Heart left ventricle (tissue), 16 donors: Measurements from ENCODE around the gene CHMP4B. TPM values are rescaled to one million over a fixed set of nuclear protein-coding genes. Genes with fewer than 3 reads are reported as not detected.

Source experiments
- ATAC-seq, 4 donors: fragments of 200-7000 bp; cut with Tn5 transposase; one replicate each; pipeline ENCODE4 v1.9.1; 2020 to 2022; ENCODE audit warnings: moderate library complexity in 4 of 4, mild to moderate bottlenecking in 3 of 4, moderate number of reproducible peaks in 1 of 4
- DNase-seq, 5 donors: peaks; one replicate each; pipeline ENCODE4 v3.0.0-alpha.2; 2020
- H3K27ac ChIP-seq, 12 donors: fragments of 200-600 bp; sonication (generic) in 4 of 12; one replicate each; pipeline versions ENCODE4 v1.5.0 to v1.8.0; 2016 to 2022; ENCODE audit warnings: mild to moderate bottlenecking in 2 of 12
- H3K27me3 ChIP-seq, 9 donors: fragments of 200-600 bp; sonication (generic) in 2 of 9; one replicate each; pipeline versions ENCODE4 v1.5.1 to v1.8.0; 2016 to 2022; ENCODE audit warnings: mild to moderate bottlenecking in 3 of 9
- H3K36me3 ChIP-seq, 9 donors: fragments of 200-600 bp; sonication (generic) in 2 of 9; one replicate each; pipeline versions ENCODE4 v1.5.0 to v1.8.0; 2018 to 2022; ENCODE audit warnings: mild to moderate bottlenecking in 2 of 9
- H3K4me1 ChIP-seq, 12 donors: fragments of 200-600 bp; sonication (generic) in 4 of 12; one replicate each; pipeline versions ENCODE4 v1.5.0 to v1.8.0; 2016 to 2022; ENCODE audit warnings: mild to moderate bottlenecking in 3 of 12
- H3K4me3 ChIP-seq, 12 donors: fragments of 200-600 bp; sonication (generic) in 4 of 12; one replicate each; pipeline versions ENCODE4 v1.5.0 to v1.8.0; 2017 to 2022; ENCODE audit warnings: mild to moderate bottlenecking in 9 of 12, moderate library complexity in 4 of 12
- H3K9me3 ChIP-seq, 12 donors: fragments of 200-600 bp; sonication (generic) in 4 of 12; one replicate each; pipeline versions ENCODE4 v1.5.0 to v1.8.0; 2016 to 2022; ENCODE audit warnings: mild to moderate bottlenecking in 1 of 12
- CTCF ChIP-seq, 12 donors: fragments of 200-600 bp; sonication (generic) in 4 of 12; IDR thresholded peaks; one replicate each; pipeline versions ENCODE4 v1.5.0 to v1.8.0; 2018 to 2022; ENCODE audit warnings: antibody characterized with exemption in 12 of 12, mild to moderate bottlenecking in 5 of 12
- POLR2A ChIP-seq, 2 donors: fragments of 450-650 bp; IDR thresholded peaks; one replicate each; pipeline ENCODE4 v1.6.1; 2017; ENCODE audit warnings: antibody characterized with exemption in 2 of 2, mild to moderate bottlenecking in 2 of 2, moderate library complexity in 2 of 2
- WGBS, 4 donors: extraction: QIAGEN DNeasy Blood & Tissue Kit in 2 of 4; methylation state at CpG; one replicate each; pipeline versions ENCODE4 v1.1.5 to v1.1.7; 2013 to 2018; 5-methylcytosine and 5-hydroxymethylcytosine counted together
- intact Hi-C, 10 donors: fragments of 100-400 bp; cut with DNase I; formaldehyde crosslinking; loops; one replicate each; pipeline versions ENCODE4 v1.11.1 to v1.14.2; 2022
- polyA plus RNA-seq, 2 donors: library from polyadenylated mRNA; stranded (reverse); fragments of 200-250 nt; gene quantifications; one replicate each; pipeline ENCODE4 v1.2.3, GENCODE V29; 2013
- total RNA-seq, 9 donors: library from RNA; depleted of rRNA in 2 of 9; stranded (reverse); fragments of >200 nt in 2 of 9; fragmentation: NEBNext Ultra II Directional in 3 of 9; extraction: Animal tissue kit (Norgen Biotek cat#: 25700) in 3 of 9; gene quantifications; one replicate each; pipeline versions ENCODE4 v1.1.0 to v1.2.4, GENCODE V29; 2016 to 2023
- donor health status: ischemic (EF 13 %, LVEDD 7.1; RV severe dilation, severe dysfunction).
- donor health status: healthy with polysubstance abuse.
- donor health status: DM: no; HTN: yes; CAD: no.
- donor health status: DM: no; HTN: no; CAD: no.
- donor health status: ischemic (EF 25% LVEDD 6.9; RV normal size, moderate dysfunction).
- donor health status: ischemic (EF 25% LVEDD 5.7; RV mildly dilated, moderate dysfunction).
- donor health status: healthy.
- donor health status: DM: yes; HTN: yes; CAD: no.
- donor health status: ischemic (EF 35%, LVEDD 5.7; RV mildly dilated, moderate dysfunction).
- donor health status: nonischemic (EF 11% LVEDD 7.7; RV severe dilation, severe dysfunction).
- donor health status: DM: yes; HTN: yes; CAD: no.
- donor health status: PGD.
- donor health status: ischemic (EF 29% LVEDD 5.4; RV normal size, mild dysfunction).
- donor health status: nonischemic (EF 23%, LVEDD 6.1; RV moderate dilation, normal function).

Gene CHMP4B
- total and polyA plus RNA-seq, 11 donors, result 46.2 to 233 (median 112) TPM

- ATAC-seq, result peak in 3 of 4 donors; percentile 68 to 87 (median 73)
- TF ChIP-seq POLR2A (IDR thresholded peaks at IDR 0.05) (no peak), CTCF (IDR thresholded peaks at IDR 0.05) (peak in 9 of 12 donors; percentile 6 to 44 (median 29))
- no peak overlapping the region for H3K27ac ChIP-seq
- H3K36me3 ChIP-seq, result peaks cover 0 to 53% (median 21%) of the 10 kb centered on the region in 9 donors
- WGBS, 4 donors, result 57 to 100% (median 61%) methylated on average over 1 to 10 of the region's 10 CpGs
- no peaks in the 10 kb centered on the region for H3K27me3 ChIP-seq
- intact Hi-C loops, result loop anchor here in 2 of 10 donors (10.0 kb wide), 1 partner anchor 355 kb away; no protein-coding TSS in a partner anchor
- H3K4me3 ChIP-seq, result no peak overlapping the region
- no peaks in the 10 kb centered on the region for H3K9me3 ChIP-seq
- H3K4me1 ChIP-seq, result no peaks in the 10 kb centered on the region
- DNase-seq, result peak in 2 of 5 donors; percentile 32 to 52
Observed at GRCh38 chr20:33770005-33770404, 41.1 kb upstream of the CHMP4B start.

- no peaks in the 10 kb centered on the region for H3K27me3 ChIP-seq
- H3K4me3 ChIP-seq, result no peak overlapping the region
- WGBS, 4 donors, result 96 to 98% (median 97%) methylated on average over 5 of the region's 5 CpGs
- no peak overlapping the region for H3K27ac ChIP-seq
- no peak for ATAC-seq
- DNase-seq, result no peak
- no peaks in the 10 kb centered on the region for H3K4me1 ChIP-seq
- H3K36me3 ChIP-seq, result peaks cover 0 to 41% (median 16%) of the 10 kb centered on the region in 9 donors
- intact Hi-C loops, result loop anchor here in 2 of 10 donors (10.0 kb wide), 1 partner anchor 353 kb away; no protein-coding TSS in a partner anchor
- H3K9me3 ChIP-seq, result no peaks in the 10 kb centered on the region
- TF ChIP-seq POLR2A (IDR thresholded peaks at IDR 0.05) (no peak), CTCF (IDR thresholded peaks at IDR 0.05) (no peak)
Observed at GRCh38 chr20:33771938-33772337, 39.2 kb upstream of the CHMP4B start.

DNA sequence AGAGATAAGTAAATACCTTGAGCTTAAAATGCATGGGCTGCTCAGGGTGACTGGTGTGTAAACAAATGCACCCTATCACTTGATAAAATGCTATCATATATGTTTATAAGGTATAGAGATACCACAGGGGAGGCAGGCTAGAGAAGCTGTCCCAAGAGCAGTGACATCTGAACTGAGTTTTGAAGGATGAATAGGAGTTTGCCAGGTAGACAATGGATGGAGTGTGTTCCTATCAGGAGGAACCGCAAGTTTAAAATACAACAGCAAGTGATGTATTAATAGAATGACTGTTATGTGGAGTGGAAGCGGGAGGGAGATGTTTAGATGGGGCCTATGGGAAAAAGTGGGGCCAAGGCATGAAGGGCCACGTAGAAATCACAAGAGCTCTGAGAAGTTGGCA lies 38.7 kb upstream of the CHMP4B start:
- intact Hi-C loops, result loop anchor here in 2 of 10 donors (10.0 kb wide), 1 partner anchor 352 kb away; no protein-coding TSS in a partner anchor
- Histone ChIP-seq H3K9me3 (no peaks in the 10 kb centered on the region), H3K4me1 (no peaks in the 10 kb centered on the region), H3K36me3 (peaks cover 0 to 36% (median 11%) of the 10 kb centered on the region in 9 donors), H3K4me3 (no peak overlapping the region), H3K27ac (no peak overlapping the region), H3K27me3 (no peaks in the 10 kb centered on the region)
- ATAC-seq (no peak), DNase-seq (no peak)
- TF ChIP-seq POLR2A (IDR thresholded peaks at IDR 0.05), result no peak
- no peak for TF ChIP-seq CTCF (IDR thresholded peaks at IDR 0.05)
- 82 to 88% (median 87%) methylated on average over 3 of the region's 3 CpGs for WGBS, 4 donors

DNA sequence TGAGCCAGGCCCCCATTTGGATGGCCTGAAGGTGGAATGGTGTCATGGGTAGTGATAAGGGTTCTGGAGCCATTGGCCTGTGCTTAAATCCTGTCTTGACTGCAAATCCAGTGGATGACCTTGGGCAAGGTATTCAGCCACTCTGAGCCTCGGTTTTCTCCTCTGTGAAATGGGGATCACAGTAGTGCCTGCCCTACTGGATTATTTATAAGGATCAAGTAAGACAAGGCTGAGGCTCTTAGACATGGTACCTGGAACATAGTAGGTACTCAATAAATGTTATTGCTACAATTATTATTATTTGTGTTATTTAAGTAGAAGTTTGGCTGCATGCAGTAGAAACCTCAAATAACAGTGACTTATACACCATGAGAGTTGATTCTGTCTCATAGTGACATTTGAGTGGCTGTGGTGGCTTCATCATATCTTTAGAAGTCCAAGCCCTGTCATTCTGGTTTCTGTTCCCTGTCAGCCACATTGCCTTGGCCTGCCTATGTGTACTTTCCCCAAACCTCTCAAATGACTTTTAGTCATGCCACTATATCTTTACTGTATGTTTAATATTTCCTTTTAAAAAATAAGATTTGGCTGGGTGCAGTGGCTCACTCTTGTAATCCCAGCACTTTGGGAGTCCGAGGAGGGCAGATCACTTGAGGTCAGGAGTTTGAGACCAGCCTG lies 37.6 kb upstream of the CHMP4B start:
- H3K27ac ChIP-seq, result no peak overlapping the region
- TF ChIP-seq CTCF (IDR thresholded peaks at IDR 0.05), result no peak
- no peak for TF ChIP-seq POLR2A (IDR thresholded peaks at IDR 0.05)
- H3K27me3 ChIP-seq, result no peaks in the 10 kb centered on the region
- no peak overlapping the region for H3K4me3 ChIP-seq
- peak in 2 of 4 donors; percentile 58 to 59 for ATAC-seq
- WGBS, 4 donors, result 59 to 82% (median 81%) methylated on average over 2 of the region's 2 CpGs
- no peak for DNase-seq
- H3K4me1 ChIP-seq, result no peaks in the 10 kb centered on the region
- no peaks in the 10 kb centered on the region for H3K9me3 ChIP-seq
- intact Hi-C loops, result loop anchor here in 2 of 10 donors (10.0 kb wide), 1 partner anchor 351 kb away; no protein-coding TSS in a partner anchor
- peaks cover 0 to 25% (median 8%) of the 10 kb centered on the region in 9 donors for H3K36me3 ChIP-seq
